IPS-20b (cell line): ENCODE results near the gene MTMR12.

ENCODE experiments used
- H3K27ac ChIP-seq: one replicate; pipeline ENCODE4 v1.5.1; 2013; ENCODE audit warnings: low read length
- H3K27me3 ChIP-seq: 2 replicates; pipeline ENCODE4 v1.6.1; 2013; ENCODE audit warnings: mild to moderate bottlenecking, low read length, inconsistent platforms; ENCODE audit not compliant: insufficient read depth
- H3K36me3 ChIP-seq: 2 replicates; pipeline ENCODE4 v1.6.1; 2013; ENCODE audit warnings: low read depth, mild to moderate bottlenecking, inconsistent platforms, low read length, moderate library complexity; ENCODE audit not compliant: insufficient read depth
- H3K4me1 ChIP-seq: 2 replicates; pipeline ENCODE4 v1.6.1; 2013; ENCODE audit warnings: mild to moderate bottlenecking, control low read depth, inconsistent platforms, low read length, moderate library complexity; ENCODE audit not compliant: insufficient read depth
- H3K4me3 ChIP-seq: 2 replicates; pipeline ENCODE4 v1.5.1; 2013; ENCODE audit warnings: mild to moderate bottlenecking, low read length, inconsistent platforms
- H3K9ac ChIP-seq: 2 replicates; pipeline ENCODE4 v1.6.1; 2013; ENCODE audit warnings: low read depth, mild to moderate bottlenecking, inconsistent platforms, low read length, moderate library complexity
- H3K9me3 ChIP-seq: 2 replicates; pipeline ENCODE4 v1.6.1; 2013; ENCODE audit warnings: mild to moderate bottlenecking, low read depth, low read length, inconsistent platforms; ENCODE audit not compliant: insufficient read depth

The MTMR12 gene

GRCh38 chr5:32245742-32246141 lies 67.0 kb downstream of the MTMR12 start:
- Histone ChIP-seq H3K9me3 (no peaks in the 10 kb centered on the region), H3K4me1 (no peaks in the 10 kb centered on the region), H3K36me3 (peaks cover 97% of the 10 kb centered on the region), H3K27ac (no peak overlapping the region), H3K4me3 (no peak overlapping the region), H3K27me3 (no peaks in the 10 kb centered on the region), H3K9ac (no peak overlapping the region)

GRCh38 chr5:32244017-32244416 lies 68.7 kb downstream of the MTMR12 start:
- Histone ChIP-seq H3K36me3 (peaks cover 98% of the 10 kb centered on the region), H3K4me3 (no peak overlapping the region), H3K27ac (no peak overlapping the region), H3K4me1 (no peaks in the 10 kb centered on the region), H3K9me3 (no peaks in the 10 kb centered on the region), H3K27me3 (no peaks in the 10 kb centered on the region), H3K9ac (no peak overlapping the region)

GRCh38 chr5:32241034-32241783 lies 71.5 kb downstream of the MTMR12 start:
- Histone ChIP-seq H3K36me3 (peaks cover 96% of the 10 kb centered on the region), H3K27ac (no peak overlapping the region), H3K9ac (no peak overlapping the region), H3K4me3 (no peak overlapping the region), H3K27me3 (no peaks in the 10 kb centered on the region), H3K4me1 (no peaks in the 10 kb centered on the region), H3K9me3 (no peaks in the 10 kb centered on the region)

- Histone ChIP-seq H3K36me3 (peaks cover 96% of the 10 kb centered on the region), H3K27me3 (no peaks in the 10 kb centered on the region)
Observed at GRCh38 chr5:32239385-32239784, 73.4 kb downstream of the MTMR12 start.

GRCh38 chr5:32233696-32234447 lies 78.9 kb downstream of the MTMR12 start:
- no peak overlapping the region for H3K27ac ChIP-seq
- no peak overlapping the region for H3K4me3 ChIP-seq
- H3K4me1 ChIP-seq: no peaks in the 10 kb centered on the region
- H3K36me3 ChIP-seq: peaks cover 83% of the 10 kb centered on the region
- 0 out of 2 replicates have a peak overlapping the region, but pooled peaks have one; percentile 19 for H3K9ac ChIP-seq
- H3K9me3 ChIP-seq: no peaks in the 10 kb centered on the region
- no peaks in the 10 kb centered on the region for H3K27me3 ChIP-seq

More at GRCh38 chr5:32239385-32239784, 73.4 kb downstream of the MTMR12 start:
- Histone ChIP-seq H3K4me3 (no peak overlapping the region), H3K9ac (no peak overlapping the region), H3K4me1 (no peaks in the 10 kb centered on the region), H3K27ac (no peak overlapping the region), H3K9me3 (no peaks in the 10 kb centered on the region)

GRCh38 chr5:32233220-32233695 lies 79.5 kb downstream of the MTMR12 start:
- Histone ChIP-seq H3K4me1 (no peaks in the 10 kb centered on the region), H3K27ac (no peak overlapping the region), H3K36me3 (peaks cover 82% of the 10 kb centered on the region)

GRCh38 chr5:32232441-32233219 lies 80.1 kb downstream of the MTMR12 start:
- Histone ChIP-seq H3K36me3 (peaks cover 81% of the 10 kb centered on the region), H3K4me1 (no peaks in the 10 kb centered on the region), H3K9me3 (no peaks in the 10 kb centered on the region), H3K27me3 (no peaks in the 10 kb centered on the region), H3K4me3 (no peak overlapping the region), H3K27ac (no peak overlapping the region), H3K9ac (no peak overlapping the region)

More at GRCh38 chr5:32233220-32233695, 79.5 kb downstream of the MTMR12 start:
- H3K9ac ChIP-seq: no peak overlapping the region
- H3K27me3 ChIP-seq: no peaks in the 10 kb centered on the region
- H3K9me3 ChIP-seq: no peaks in the 10 kb centered on the region
- no peak overlapping the region for H3K4me3 ChIP-seq

GRCh38 chr5:32231929-32232328 lies 80.8 kb downstream of the MTMR12 start:
- H3K4me3 ChIP-seq: no peak overlapping the region
- H3K27ac ChIP-seq: no peak overlapping the region
- no peaks in the 10 kb centered on the region for H3K9me3 ChIP-seq
- H3K9ac ChIP-seq: no peak overlapping the region
- peaks cover 79% of the 10 kb centered on the region for H3K36me3 ChIP-seq
- no peaks in the 10 kb centered on the region for H3K27me3 ChIP-seq
- H3K4me1 ChIP-seq: no peaks in the 10 kb centered on the region

- no peak overlapping the region for H3K4me3 ChIP-seq
Observed at GRCh38 chr5:32231241-32231640, 81.5 kb downstream of the MTMR12 start.

GRCh38 chr5:32230356-32231099 lies 82.2 kb downstream of the MTMR12 start:
- H3K4me1 ChIP-seq: no peaks in the 10 kb centered on the region
- no peaks in the 10 kb centered on the region for H3K9me3 ChIP-seq
- H3K4me3 ChIP-seq: no peak overlapping the region
- no peak overlapping the region for H3K27ac ChIP-seq
- H3K27me3 ChIP-seq: no peaks in the 10 kb centered on the region
- H3K9ac ChIP-seq: no peak overlapping the region
- H3K36me3 ChIP-seq: peaks cover 65% of the 10 kb centered on the region

More at GRCh38 chr5:32231241-32231640, 81.5 kb downstream of the MTMR12 start:
- Histone ChIP-seq H3K27ac (no peak overlapping the region), H3K9ac (no peak overlapping the region), H3K27me3 (no peaks in the 10 kb centered on the region), H3K9me3 (no peaks in the 10 kb centered on the region), H3K36me3 (peaks cover 72% of the 10 kb centered on the region), H3K4me1 (no peaks in the 10 kb centered on the region)

GRCh38 chr5:32229586-32229985 lies 83.2 kb downstream of the MTMR12 start:
- H3K4me3 ChIP-seq: no peak overlapping the region
- no peaks in the 10 kb centered on the region for H3K27me3 ChIP-seq
- H3K27ac ChIP-seq: no peak overlapping the region
- H3K4me1 ChIP-seq: no peaks in the 10 kb centered on the region
- H3K9me3 ChIP-seq: no peaks in the 10 kb centered on the region
- no peak overlapping the region for H3K9ac ChIP-seq
- H3K36me3 ChIP-seq: peaks cover 55% of the 10 kb centered on the region
